VCaP (cell line): ENCODE measurements around the gene DAND5.

Source experiments
- H3K27ac ChIP-seq: fragments of 450-650 bp; 2 replicates; pipeline ENCODE4 v1.5.1; 2017
- CTCF ChIP-seq: fragments of 450-650 bp; conservative IDR thresholded peaks from 2 replicates; pipeline ENCODE4 v1.5.1; 2017; ENCODE audit warnings: mild to moderate bottlenecking, moderate library complexity

DAND5 gene

GRCh38 chr19:13020002-13020414 lies 50.6 kb downstream of the DAND5 start:
- peak overlapping the region; percentile 100 for H3K27ac ChIP-seq
- no peak for TF ChIP-seq CTCF

GRCh38 chr19:13022111-13022858 lies 52.9 kb downstream of the DAND5 start:
- TF ChIP-seq CTCF, result no peak
- peak overlapping the region; percentile 100 for H3K27ac ChIP-seq

- no peak for TF ChIP-seq CTCF
- H3K27ac ChIP-seq, result peak overlapping the region; percentile 100
These were observed 53.7 kb downstream of the DAND5 start for GRCh38 chr19:13022859-13023636.

- H3K27ac ChIP-seq, result peak overlapping the region; percentile 100
- no peak for TF ChIP-seq CTCF
These were observed 54.3 kb downstream of the DAND5 start for GRCh38 chr19:13023656-13024055.
